Right lobe of liver (tissue), 4 donors: ENCODE measurements around the gene CDH2.

ENCODE experiments used
- POLR2A ChIP-seq: fragments of 450-650 bp; IDR thresholded peaks from one replicate; pipeline ENCODE4 v1.6.1; 2017; ENCODE audit warnings: antibody characterized with exemption, mild to moderate bottlenecking
- TF ChIP-seq, protein P1 (sequence below), 4 donors: fragments of 200-600 bp in 3 of 4; fragments of 450-650 bp in 1 of 4; IDR thresholded peaks; one replicate each; pipeline versions ENCODE4 v1.5.1 to v1.8.0; 2016 to 2022; ENCODE audit warnings: antibody characterized with exemption in 4 of 4, mild to moderate bottlenecking in 2 of 4
- donor health status: DM: no; HTN: no; CAD: no.
- donor health status: DM: no; HTN: no; CAD: no.
- donor health status: DM: no; HTN: yes; CAD: no.

DNA sequence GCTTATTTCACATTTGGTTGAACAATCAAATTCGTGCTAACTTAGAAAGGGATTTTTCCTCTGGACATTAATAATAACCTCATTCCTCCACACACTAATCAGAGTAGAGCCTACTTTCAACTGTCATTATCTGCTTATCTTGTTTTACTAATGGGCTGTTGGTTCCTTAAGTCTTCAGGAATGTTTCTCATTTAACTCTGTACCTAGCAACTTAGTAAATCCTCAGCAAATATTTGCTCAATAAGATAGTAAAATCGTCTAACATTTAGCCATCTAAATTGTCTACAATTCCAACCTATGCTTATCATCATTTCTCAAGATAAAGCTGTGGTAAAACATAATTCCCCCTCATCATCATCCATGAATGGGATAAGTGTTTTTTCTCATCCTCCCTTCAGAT lies 98.1 kb downstream of the CDH2 start:
- TF ChIP-seq, protein P1, sequence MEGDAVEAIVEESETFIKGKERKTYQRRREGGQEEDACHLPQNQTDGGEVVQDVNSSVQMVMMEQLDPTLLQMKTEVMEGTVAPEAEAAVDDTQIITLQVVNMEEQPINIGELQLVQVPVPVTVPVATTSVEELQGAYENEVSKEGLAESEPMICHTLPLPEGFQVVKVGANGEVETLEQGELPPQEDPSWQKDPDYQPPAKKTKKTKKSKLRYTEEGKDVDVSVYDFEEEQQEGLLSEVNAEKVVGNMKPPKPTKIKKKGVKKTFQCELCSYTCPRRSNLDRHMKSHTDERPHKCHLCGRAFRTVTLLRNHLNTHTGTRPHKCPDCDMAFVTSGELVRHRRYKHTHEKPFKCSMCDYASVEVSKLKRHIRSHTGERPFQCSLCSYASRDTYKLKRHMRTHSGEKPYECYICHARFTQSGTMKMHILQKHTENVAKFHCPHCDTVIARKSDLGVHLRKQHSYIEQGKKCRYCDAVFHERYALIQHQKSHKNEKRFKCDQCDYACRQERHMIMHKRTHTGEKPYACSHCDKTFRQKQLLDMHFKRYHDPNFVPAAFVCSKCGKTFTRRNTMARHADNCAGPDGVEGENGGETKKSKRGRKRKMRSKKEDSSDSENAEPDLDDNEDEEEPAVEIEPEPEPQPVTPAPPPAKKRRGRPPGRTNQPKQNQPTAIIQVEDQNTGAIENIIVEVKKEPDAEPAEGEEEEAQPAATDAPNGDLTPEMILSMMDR (IDR thresholded peaks at IDR 0.05), result no peak
- TF ChIP-seq POLR2A, result no peak
